GM19438 (cell line): Measurements from ENCODE around the gene SPSB1.

Source experiments
- ATAC-seq: cut with Tn5 transposase; IDR thresholded peaks from one replicate; pipeline ENCODE4 v1.9.1; 2021; ENCODE audit warnings: low read depth; ENCODE audit not compliant: unreplicated experiment

Gene SPSB1

DNA sequence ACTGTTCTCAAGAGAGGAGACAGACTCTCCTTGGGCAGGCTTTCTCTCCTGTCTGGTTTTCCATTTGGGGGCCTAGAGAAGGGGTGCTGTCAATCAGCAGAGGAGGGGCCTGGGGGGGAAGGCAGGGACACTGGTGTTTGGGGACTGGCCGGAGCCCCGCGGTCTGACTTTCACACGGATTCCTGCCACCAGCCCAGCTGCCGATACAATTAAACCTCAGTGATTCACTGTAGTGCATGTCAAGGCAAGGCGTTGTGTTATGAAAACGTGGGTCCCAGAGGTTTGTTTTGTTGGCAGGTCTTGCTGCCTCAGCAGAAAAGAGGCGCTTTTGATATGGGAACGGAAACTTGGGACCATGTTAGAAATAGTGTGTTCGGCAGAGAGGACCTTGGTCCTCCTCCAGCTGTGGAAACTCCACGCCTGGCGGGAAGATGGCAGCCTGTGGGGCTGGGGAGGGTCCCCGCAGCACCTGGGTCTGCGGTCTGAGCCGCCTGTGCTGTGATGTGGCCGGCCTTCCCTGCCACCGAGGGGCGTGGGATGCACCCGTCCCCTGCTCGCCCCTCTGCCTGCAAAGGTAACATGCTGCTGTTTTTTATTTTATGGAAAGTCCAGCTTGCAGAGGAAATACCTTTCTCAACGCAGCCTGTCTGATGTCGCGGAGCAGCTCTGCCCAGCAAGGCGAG lies 47.6 kb downstream of the SPSB1 start:
- ATAC-seq, result no peak

DNA sequence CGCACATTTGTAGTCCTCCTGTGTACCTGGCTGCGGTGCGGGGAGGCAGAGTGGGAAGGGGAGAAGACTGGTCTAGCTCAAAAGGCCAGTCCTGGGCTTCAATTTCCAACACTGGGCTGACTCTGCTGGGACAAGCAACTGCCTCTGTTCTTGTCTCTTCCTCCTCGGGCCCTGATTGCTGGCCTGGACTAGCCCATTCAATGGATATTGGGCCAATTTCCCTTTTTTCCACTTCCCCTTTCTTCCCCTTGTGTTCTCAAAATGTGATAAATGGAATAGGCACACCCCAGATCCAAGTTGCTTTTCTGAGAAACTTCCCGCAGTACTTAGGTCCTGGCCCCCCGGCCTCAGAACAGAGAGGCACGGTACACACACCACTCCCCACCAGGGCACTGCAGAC lies 48.2 kb downstream of the SPSB1 start:
- ATAC-seq, result no peak

DNA sequence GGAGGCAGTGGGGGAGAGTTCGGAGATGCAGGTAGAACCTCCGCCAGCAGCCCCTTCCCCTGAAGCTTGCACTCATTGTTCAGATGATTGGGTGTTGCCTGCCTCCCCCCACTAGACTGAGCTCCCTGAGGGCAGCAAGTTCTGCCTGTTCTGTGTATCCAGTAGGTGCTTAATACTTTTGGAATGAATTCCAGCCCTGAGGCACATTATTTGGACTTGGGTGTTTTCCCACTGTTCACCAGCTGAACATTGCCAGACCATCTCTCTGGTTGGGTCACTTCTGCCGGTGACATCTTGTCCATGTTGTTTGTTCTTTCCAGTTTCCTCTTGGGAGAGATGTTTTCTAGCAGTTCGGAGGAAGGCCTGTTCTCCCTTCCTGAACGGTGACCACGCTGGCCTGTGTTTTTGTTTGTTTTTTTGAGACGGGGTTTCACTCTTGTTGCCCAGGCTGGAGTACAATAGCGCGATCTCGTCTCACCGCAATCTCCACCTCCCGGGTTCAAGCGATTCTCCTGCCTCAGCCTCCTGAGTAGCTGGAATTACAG lies 48.7 kb downstream of the SPSB1 start:
- no peak for ATAC-seq

DNA sequence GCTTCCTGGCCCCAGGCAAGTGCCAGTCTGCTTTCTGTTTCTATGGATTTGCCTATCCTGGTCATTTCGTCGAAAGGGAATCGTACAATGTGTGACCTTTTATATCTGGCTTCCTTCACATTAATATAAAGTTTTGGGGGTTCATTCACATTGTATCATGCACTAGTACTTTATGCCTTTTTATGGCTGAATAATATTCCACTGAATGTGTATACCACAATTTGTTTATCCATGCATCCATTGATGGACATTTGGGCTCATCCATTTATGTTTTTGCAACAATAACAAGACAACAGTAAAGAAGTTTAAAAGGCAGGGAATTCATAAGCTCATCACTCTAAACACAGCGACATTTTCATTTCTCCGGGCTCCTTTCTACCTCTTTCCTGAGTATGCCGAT lies 50.6 kb downstream of the SPSB1 start:
- no peak for ATAC-seq

DNA sequence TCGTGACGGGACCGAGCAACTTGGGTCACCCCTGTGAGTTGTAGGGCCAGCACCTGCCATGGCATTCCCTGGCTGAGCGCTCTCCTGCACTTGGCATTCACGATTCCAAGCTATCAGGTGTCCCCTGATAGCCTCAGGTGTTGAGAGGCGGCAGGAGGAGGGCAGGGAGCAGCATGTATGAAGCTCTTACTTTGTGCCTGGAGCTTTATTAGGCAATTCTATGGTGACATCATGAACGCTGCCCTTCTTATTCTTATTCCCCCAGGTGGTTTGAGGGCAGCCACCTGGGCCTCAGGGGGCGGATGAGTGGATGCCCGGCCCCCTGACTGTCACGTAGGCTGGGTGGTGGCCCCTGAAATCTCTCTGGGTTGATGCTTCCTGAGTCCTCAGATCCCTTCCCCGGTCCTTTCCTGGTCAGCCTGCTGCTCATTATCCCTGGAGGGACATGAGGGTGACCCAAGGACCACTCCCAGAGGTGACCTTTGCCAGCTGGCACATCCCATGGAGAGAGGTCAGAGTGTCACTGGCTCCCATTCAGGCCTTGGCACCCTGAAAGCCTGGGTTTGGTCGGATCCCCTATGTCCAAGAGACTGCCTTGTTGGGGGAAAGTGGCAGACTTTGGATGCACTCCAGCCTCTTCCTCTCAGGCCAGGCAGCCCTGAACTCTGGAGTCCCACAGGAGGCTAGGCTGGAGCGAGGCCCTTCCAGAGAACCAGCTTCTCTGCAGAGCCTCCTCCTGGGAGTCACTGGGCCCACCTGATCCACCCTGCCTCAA lies 51.9 kb downstream of the SPSB1 start:
- no peak for ATAC-seq

DNA sequence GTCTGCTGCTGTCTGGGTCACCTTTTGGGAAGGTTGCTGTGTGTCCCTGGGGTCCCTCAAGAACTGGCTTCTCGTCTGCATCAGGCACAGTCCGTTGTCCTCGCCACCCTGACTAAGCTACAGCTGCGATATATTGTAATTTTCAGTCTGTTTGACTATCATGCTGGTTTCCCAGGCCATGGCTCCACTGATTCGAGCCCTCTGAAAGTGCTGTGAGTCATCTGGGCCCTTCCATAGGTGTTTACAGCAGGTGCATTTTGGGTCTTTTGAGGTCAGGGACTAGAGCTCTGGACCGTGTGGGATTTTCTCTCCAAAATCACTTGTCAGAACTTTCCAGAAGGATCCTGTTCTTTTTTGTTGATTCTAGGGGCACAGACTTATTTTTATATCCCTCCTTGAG lies 52.8 kb downstream of the SPSB1 start:
- no peak for ATAC-seq

DNA sequence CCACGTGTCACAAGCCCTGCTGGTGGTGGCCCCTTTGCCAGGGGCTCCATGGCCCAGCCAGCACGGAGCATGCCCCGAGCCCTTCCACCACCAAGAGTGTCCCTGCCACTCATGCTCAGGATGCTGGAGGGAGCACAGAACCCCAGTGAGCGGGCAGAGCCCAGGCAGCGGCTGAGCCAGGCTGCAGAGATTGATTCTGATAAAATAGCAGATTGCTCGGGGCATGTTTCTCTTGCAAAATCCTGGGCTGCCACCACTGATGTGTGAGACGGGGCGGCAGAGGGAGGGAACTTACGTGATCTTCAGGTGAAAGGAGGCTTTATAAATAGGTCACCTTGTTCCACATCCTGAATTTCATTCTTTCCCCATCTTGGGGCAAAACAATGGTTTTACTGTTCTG lies 53.2 kb downstream of the SPSB1 start:
- no peak for ATAC-seq

- ATAC-seq, result no peak
These were observed 53.9 kb downstream of the SPSB1 start for GRCh38 chr1:9346566-9346965.

DNA sequence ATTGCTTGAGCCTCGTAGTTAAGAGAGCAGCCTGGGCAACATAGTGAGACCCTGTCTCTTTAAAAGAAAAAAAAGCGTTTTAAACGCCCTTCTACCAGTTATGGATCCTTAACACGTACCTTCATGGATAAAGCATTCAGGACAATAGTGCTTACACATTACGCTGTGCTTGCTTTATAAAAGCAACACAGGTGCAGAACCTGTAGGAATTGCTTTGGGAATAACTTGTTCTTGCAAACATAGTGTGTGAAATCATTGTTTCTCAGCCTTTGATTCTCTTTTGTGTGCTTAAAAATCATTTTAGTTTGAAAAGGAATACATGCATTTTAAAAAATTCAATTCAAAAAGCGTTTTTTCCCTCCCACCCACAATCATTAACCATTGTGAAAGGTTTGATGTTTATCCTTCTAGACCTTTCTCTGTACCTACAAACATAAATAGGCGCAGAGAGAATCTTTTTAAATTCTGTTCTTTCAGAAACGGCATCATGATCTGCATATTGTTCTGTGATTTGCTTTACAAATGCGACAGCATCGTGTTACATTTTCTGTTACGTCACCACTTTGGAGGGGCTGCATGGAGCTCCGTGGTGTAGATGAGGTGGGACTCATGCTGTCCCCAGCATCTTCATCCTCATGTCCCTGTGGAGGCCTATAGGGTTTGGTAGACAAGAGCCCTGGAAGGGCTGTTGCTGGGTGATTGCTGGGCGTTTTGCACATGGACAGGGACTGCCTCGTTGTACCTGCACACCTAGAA lies 54.6 kb downstream of the SPSB1 start:
- ATAC-seq, result no peak

- no peak for ATAC-seq
These were observed 56.7 kb downstream of the SPSB1 start for GRCh38 chr1:9349331-9349851.

- ATAC-seq, result no peak
These were observed 57.6 kb downstream of the SPSB1 start for GRCh38 chr1:9350013-9350908.

GRCh38 chr1:9350960-9351359 lies 58.3 kb downstream of the SPSB1 start:
- no peak for ATAC-seq

DNA sequence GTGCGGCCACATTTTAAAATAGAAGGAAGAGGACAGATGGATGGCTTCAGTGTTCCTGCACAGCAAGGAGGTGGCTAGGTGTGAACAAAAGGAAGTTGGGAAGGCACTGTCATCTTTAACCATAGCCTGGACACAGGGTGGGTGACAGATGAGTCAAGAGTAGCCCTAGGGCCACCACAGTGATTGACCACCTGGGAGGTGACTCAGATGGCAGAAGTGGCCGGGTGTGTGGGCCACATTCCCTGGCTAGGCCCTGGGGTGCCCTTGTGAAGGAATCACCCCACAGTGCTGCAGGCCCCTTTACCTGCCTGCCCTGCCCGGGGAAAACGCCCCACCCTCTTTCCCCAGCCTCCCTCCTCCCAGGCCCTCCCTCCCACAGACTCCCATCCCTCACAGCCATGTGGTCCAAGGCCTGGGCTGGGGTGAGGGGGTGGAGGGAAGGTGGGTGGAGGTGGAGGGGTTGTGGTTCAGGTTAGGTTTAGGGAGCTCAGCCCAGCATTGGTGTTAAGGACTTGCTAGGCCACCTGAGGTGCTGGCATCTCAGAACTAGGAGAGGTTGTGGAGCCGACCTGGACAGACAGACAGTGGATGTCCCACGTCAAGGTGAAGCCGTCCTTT lies 59.1 kb downstream of the SPSB1 start:
- ATAC-seq, result no peak

- no peak for ATAC-seq
These were observed 59.9 kb downstream of the SPSB1 start for GRCh38 chr1:9352377-9353134.

GRCh38 chr1:9355503-9355902 lies 62.8 kb downstream of the SPSB1 start:
- ATAC-seq, result no peak

DNA sequence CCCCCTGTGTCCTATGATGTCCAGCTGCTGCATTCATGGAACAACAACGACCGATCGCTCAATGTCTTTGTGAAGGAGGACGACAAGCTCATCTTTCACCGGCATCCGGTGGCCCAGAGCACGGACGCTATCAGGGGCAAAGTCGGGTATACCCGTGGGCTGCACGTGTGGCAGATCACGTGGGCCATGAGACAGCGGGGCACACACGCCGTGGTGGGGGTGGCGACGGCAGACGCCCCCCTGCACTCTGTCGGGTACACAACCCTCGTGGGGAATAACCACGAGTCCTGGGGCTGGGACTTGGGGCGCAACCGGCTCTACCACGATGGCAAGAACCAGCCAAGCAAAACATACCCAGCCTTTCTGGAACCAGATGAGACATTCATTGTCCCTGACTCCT lies 63.3 kb downstream of the SPSB1 start:
- ATAC-seq, result no peak

- ATAC-seq, result no peak
These were observed 64.3 kb downstream of the SPSB1 start for GRCh38 chr1:9356829-9357466.

GRCh38 chr1:9357958-9358357 lies 65.3 kb downstream of the SPSB1 start:
- ATAC-seq, result no peak
